T-helper 2 cell treated with Interferon-gamma antibody and Interleukin-4, amounts not matched to agents 100 ng/mL and 5 ng/mL, for 36 hours (primary cell): ENCODE measurements around the gene MFSD2A. TPM values are rescaled to one million over a fixed set of nuclear protein-coding genes. Genes with fewer than 3 reads are reported as not detected.
"Not testable (repeated sequence)": the region's sequence is repeated elsewhere in the genome, so short reads cannot be mapped to it uniquely, and the experiment has no call there.

Experiments used
- intact Hi-C: fragments of 100-400 bp; cut with micrococcal nuclease; formaldehyde crosslinking; loops from one replicate; pipeline ENCODE4 v1.15.1; 2023
- total RNA-seq: library from RNA; stranded (reverse); gene quantifications from 2 replicates; pipeline ENCODE4 v1.2.3, GENCODE V29; 2022

MFSD2A gene
- total RNA-seq, 1 donor from 2014 or later, result 5.3 TPM

DNA sequence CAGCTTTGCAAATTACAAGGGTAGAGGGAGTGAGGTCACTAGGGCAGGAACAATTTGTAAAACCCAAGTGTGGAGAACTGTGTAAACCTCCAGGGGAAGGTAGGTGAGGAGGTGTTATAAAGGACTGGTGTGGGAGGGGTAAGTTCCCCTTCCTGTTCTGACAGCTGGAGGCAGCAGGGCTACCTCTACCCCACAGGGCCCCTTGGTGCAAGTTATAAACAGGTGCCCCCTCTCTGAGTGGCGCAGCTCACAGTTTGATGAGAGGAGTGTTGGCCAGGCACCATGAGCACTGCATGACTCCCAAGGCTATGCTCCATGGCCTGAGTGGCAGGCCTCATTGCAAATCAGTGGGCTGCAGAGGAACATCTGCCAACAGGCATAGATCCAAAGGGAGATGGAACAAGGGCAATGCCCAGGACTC lies 41.0 kb downstream of the MFSD2A start:
- intact Hi-C loops, result no loop called here

GRCh38 chr1:39996396-39997004 lies 41.6 kb downstream of the MFSD2A start:
- intact Hi-C loops, result no loop called here

- intact Hi-C loops, result no loop called here
Measured at GRCh38 chr1:40001456-40001855, 46.5 kb downstream of the MFSD2A start.

GRCh38 chr1:40003156-40004093 lies 48.5 kb downstream of the MFSD2A start:
- intact Hi-C loops, result no loop called here

DNA sequence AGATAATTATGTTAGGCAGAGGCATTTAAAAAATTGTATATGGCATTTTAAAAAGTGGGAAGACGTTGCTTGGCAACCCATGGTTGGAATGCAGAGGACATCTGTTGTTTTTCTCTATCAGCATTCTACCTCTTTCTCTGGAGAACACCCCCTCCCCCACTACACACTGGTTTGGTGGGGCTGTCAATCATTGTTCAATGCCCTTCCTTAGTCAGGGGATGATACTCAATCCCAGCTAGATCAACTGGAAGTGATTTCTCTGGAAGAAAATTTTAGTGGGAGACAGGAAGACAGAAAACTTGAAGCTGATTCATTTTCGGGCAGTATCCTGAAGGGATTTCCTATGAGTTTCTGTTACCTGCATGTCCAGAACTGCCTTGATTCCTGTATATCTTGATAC lies 49.9 kb downstream of the MFSD2A start:
- intact Hi-C loops, result no loop called here

DNA sequence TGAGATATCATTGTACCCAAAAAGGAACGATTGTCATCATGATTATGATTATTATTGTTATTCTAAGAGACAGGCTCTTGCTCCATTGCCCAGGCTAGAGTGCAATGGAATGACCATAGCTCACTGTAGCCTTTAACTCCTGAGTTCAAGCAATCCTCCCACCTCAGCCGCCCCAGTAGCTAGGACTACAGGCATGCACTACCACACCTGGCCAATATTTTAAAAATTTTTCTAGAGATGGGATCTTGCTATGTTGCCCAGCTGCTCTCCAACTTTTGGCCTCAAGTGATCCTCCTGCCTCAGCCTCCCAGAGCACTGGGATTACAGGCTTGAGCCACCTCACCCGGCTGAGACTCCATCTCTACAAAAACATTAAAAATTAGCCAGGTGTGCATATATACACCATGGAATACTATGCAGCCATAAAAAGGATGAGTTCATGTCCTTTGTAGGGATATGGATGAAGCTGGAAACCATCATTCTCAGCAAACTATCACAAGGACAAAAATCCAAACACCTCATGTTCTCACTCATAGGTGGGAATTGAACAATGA lies 52.6 kb downstream of the MFSD2A start:
- intact Hi-C loops, result not testable (repeated sequence)

- intact Hi-C loops, result no loop called here
Measured at GRCh38 chr1:40011198-40011597, 56.3 kb downstream of the MFSD2A start.

DNA sequence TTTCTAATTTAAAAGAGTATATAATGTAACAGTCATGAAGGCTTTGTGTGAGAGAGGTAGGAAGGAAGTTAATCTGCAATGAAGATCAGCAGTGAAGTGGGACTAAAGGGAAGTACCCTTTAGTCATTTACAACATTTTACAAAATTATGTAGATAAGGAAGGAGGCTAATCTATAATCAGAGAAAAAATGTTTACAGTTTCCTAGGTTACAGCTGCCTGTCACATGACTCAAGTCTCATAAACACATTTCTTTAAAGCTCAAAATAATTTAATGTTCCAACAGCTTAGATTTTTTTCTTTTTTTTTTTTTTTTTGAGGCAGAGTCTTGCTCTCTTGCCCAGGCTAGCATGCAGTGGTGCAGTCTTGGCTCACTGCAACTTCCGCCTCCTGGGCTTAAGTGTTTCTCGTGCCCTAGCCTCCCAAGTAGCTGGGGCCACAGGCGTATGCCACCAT lies 59.3 kb downstream of the MFSD2A start:
- intact Hi-C loops, result no loop called here

GRCh38 chr1:40014812-40015594 lies 60.1 kb downstream of the MFSD2A start:
- intact Hi-C loops, result no loop called here

GRCh38 chr1:40017951-40018575 lies 63.1 kb downstream of the MFSD2A start:
- intact Hi-C loops, result no loop called here

Other genes with a start within 250 kb of the MFSD2A start
- gene PPIE, start 216.3 kb upstream of the MFSD2A start, total RNA-seq, result 63.4 and 65.6 TPM in 2 replicates
- 0.66 and 0.68 TPM in 2 replicates for gene OXCT2, start 183.8 kb upstream of the MFSD2A start, total RNA-seq
- gene BMP8B, start 166.3 kb upstream of the MFSD2A start, total RNA-seq, result 0.30 and 0.52 TPM in 2 replicates
- 18.3 and 18.7 TPM in 2 replicates for gene TRIT1, start 71.6 kb upstream of the MFSD2A start, total RNA-seq
- 0.05 and 0.11 TPM in 2 replicates for gene MYCL, start 53.2 kb upstream of the MFSD2A start, total RNA-seq
- gene CAP1, start 85.6 kb downstream of the MFSD2A start, total RNA-seq, result 828 and 856 TPM in 2 replicates
- 102 TPM in 2 replicates for gene PPT1, start 142.1 kb downstream of the MFSD2A start, total RNA-seq
- 17.7 and 18.0 TPM in 2 replicates for gene RLF, start 206.2 kb downstream of the MFSD2A start, total RNA-seq